ENCODE data around the gene SDC1.

DNA sequence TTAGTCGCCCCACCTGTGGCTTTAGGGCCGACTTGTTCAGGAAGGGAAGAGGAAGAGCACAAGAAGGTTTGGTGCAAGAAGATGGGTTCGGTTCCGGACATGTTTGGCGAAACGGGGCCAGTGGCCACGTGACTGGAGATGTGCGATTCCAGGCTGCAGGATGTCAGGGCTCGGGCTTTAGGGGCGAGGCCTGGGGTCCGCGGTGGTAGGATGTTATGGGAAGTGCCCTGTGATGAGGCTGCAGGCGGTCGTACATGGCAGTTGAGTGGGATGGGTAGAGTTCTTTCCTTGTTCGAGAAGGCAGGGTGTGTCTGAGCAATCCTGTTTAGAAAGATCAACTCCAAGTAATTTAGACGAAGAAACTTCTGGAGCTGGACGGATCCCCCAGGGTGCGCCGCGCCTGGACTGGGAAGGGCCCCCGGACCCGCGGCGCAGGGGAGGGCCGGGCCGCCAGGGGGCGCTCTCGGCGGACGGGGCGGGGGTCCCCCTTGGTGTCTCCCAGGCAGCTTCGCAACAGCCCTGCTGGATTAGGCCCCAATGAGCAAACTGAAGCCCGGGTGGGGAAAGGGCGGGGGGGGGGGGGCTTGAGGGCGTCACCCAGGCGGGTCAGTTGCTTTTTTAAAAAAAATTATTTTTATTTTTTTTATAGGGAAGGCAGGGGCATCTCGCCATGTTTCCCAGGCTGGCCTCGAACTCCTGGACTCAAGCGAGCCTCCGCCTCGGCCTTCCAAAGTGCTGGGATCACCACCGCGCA lies 17.2 kb upstream of the SDC1 start:
- peak; percentile 10 for TF ChIP-seq CTCF (IDR thresholded peaks at IDR 0.05; ENCODE audit: insufficient read depth, low read depth, low read length)
- TF ChIP-seq EZH2 (IDR thresholded peaks at IDR 0.05; ENCODE audit: insufficient read depth, low read length): no peak

Data from astrocyte (in vitro differentiated cells and primary cell).